Stimulated activated naive CD8-positive, alpha-beta T cell treated with anti-CD3 and anti-CD28 coated beads, Interleukin-15, Interleukin-2, amounts not matched to agents 100 ng/mL and 50 ng/mL, for 24 hours (primary cell): ENCODE measurements around the gene KCNC2.

Source experiments
- H3K27ac Mint-ChIP-seq: one replicate; pipeline ENCODE4 v1.8.0; 2021; ENCODE audit warnings: mild to moderate bottlenecking, mixed read lengths
- H3K27me3 Mint-ChIP-seq: one replicate; pipeline ENCODE4 v1.8.0; 2021; ENCODE audit warnings: mixed read lengths
- H3K36me3 Mint-ChIP-seq: one replicate; pipeline ENCODE4 v1.8.0; 2021; ENCODE audit warnings: low read depth, mixed read lengths
- H3K4me1 Mint-ChIP-seq: one replicate; pipeline ENCODE4 v1.8.0; 2021; ENCODE audit warnings: low read depth, mixed read lengths
- H3K4me3 Mint-ChIP-seq: one replicate; pipeline ENCODE4 v1.8.0; 2021; ENCODE audit warnings: mild to moderate bottlenecking, mixed read lengths
- H3K9me3 Mint-ChIP-seq: one replicate; pipeline ENCODE4 v1.8.0; 2021; ENCODE audit warnings: mixed read lengths

Gene KCNC2

GRCh38 chr12:75121036-75121705 is 88.5 kb downstream of the KCNC2 start:
- Mint-ChIP-seq H3K27ac (no peak overlapping the region), H3K4me3 (no peak overlapping the region), H3K4me1 (no peaks in the 10 kb centered on the region), H3K36me3 (no peaks in the 10 kb centered on the region), H3K27me3 (no peaks in the 10 kb centered on the region), H3K9me3 (no peaks in the 10 kb centered on the region)

- Mint-ChIP-seq H3K4me1 (no peaks in the 10 kb centered on the region), H3K4me3 (no peak overlapping the region), H3K36me3 (no peaks in the 10 kb centered on the region), H3K27me3 (no peaks in the 10 kb centered on the region), H3K27ac (no peak overlapping the region), H3K9me3 (no peaks in the 10 kb centered on the region)
Measured at GRCh38 chr12:75120311-75120711, 89.3 kb downstream of the KCNC2 start.

GRCh38 chr12:75116646-75117198 is 92.9 kb downstream of the KCNC2 start:
- H3K27me3 Mint-ChIP-seq: no peaks in the 10 kb centered on the region
- no peaks in the 10 kb centered on the region for H3K4me1 Mint-ChIP-seq
- H3K27ac Mint-ChIP-seq: no peak overlapping the region
- no peaks in the 10 kb centered on the region for H3K9me3 Mint-ChIP-seq
- H3K36me3 Mint-ChIP-seq: no peaks in the 10 kb centered on the region
- H3K4me3 Mint-ChIP-seq: no peak overlapping the region

- Mint-ChIP-seq H3K4me3 (no peak overlapping the region), H3K9me3 (no peaks in the 10 kb centered on the region), H3K27me3 (no peaks in the 10 kb centered on the region), H3K4me1 (no peaks in the 10 kb centered on the region), H3K36me3 (no peaks in the 10 kb centered on the region), H3K27ac (no peak overlapping the region)
Measured at GRCh38 chr12:75115748-75116147, 93.9 kb downstream of the KCNC2 start.

- Mint-ChIP-seq H3K36me3 (no peaks in the 10 kb centered on the region), H3K4me1 (no peaks in the 10 kb centered on the region), H3K4me3 (no peak overlapping the region), H3K27me3 (no peaks in the 10 kb centered on the region), H3K27ac (no peak overlapping the region), H3K9me3 (no peaks in the 10 kb centered on the region)
Measured at GRCh38 chr12:75103822-75104221, 105.8 kb downstream of the KCNC2 start.

GRCh38 chr12:75101781-75102180 is 107.9 kb downstream of the KCNC2 start:
- Mint-ChIP-seq H3K27ac (no peak overlapping the region), H3K36me3 (no peaks in the 10 kb centered on the region), H3K4me1 (no peaks in the 10 kb centered on the region), H3K27me3 (no peaks in the 10 kb centered on the region), H3K4me3 (no peak overlapping the region), H3K9me3 (no peaks in the 10 kb centered on the region)

- H3K36me3 Mint-ChIP-seq: no peaks in the 10 kb centered on the region
- H3K27ac Mint-ChIP-seq: no peak overlapping the region
- H3K4me3 Mint-ChIP-seq: no peak overlapping the region
- no peaks in the 10 kb centered on the region for H3K9me3 Mint-ChIP-seq
- no peaks in the 10 kb centered on the region for H3K27me3 Mint-ChIP-seq
- H3K4me1 Mint-ChIP-seq: no peaks in the 10 kb centered on the region
Measured at GRCh38 chr12:75099210-75099609, 110.4 kb downstream of the KCNC2 start.

- H3K36me3 Mint-ChIP-seq: no peaks in the 10 kb centered on the region
- no peaks in the 10 kb centered on the region for H3K4me1 Mint-ChIP-seq
- H3K27ac Mint-ChIP-seq: no peak overlapping the region
- no peaks in the 10 kb centered on the region for H3K9me3 Mint-ChIP-seq
- no peak overlapping the region for H3K4me3 Mint-ChIP-seq
- no peaks in the 10 kb centered on the region for H3K27me3 Mint-ChIP-seq
Measured at GRCh38 chr12:75097003-75097402, 112.6 kb downstream of the KCNC2 start.

GRCh38 chr12:75087654-75088053 is 122.0 kb downstream of the KCNC2 start:
- Mint-ChIP-seq H3K4me3 (no peak overlapping the region), H3K9me3 (no peaks in the 10 kb centered on the region), H3K27ac (no peak overlapping the region), H3K36me3 (no peaks in the 10 kb centered on the region), H3K4me1 (no peaks in the 10 kb centered on the region), H3K27me3 (no peaks in the 10 kb centered on the region)

GRCh38 chr12:75086091-75087038 is 123.3 kb downstream of the KCNC2 start:
- Mint-ChIP-seq H3K4me1 (no peaks in the 10 kb centered on the region), H3K36me3 (no peaks in the 10 kb centered on the region), H3K9me3 (no peaks in the 10 kb centered on the region), H3K27ac (no peak overlapping the region), H3K4me3 (no peak overlapping the region), H3K27me3 (no peaks in the 10 kb centered on the region)

GRCh38 chr12:75081305-75081704 is 128.3 kb downstream of the KCNC2 start:
- Mint-ChIP-seq H3K27me3 (no peaks in the 10 kb centered on the region), H3K36me3 (no peaks in the 10 kb centered on the region), H3K27ac (no peak overlapping the region), H3K9me3 (no peaks in the 10 kb centered on the region), H3K4me3 (no peak overlapping the region), H3K4me1 (no peaks in the 10 kb centered on the region)

- no peaks in the 10 kb centered on the region for H3K4me1 Mint-ChIP-seq
- no peaks in the 10 kb centered on the region for H3K36me3 Mint-ChIP-seq
- H3K27ac Mint-ChIP-seq: no peak overlapping the region
- H3K27me3 Mint-ChIP-seq: no peaks in the 10 kb centered on the region
- no peak overlapping the region for H3K4me3 Mint-ChIP-seq
- H3K9me3 Mint-ChIP-seq: no peaks in the 10 kb centered on the region
Measured at GRCh38 chr12:75080582-75080981, 129.1 kb downstream of the KCNC2 start.

GRCh38 chr12:75065482-75065881 is 144.2 kb downstream of the KCNC2 start:
- Mint-ChIP-seq H3K36me3 (no peaks in the 10 kb centered on the region), H3K4me3 (no peak overlapping the region), H3K27me3 (no peaks in the 10 kb centered on the region), H3K27ac (no peak overlapping the region), H3K9me3 (no peaks in the 10 kb centered on the region), H3K4me1 (no peaks in the 10 kb centered on the region)

- no peaks in the 10 kb centered on the region for H3K36me3 Mint-ChIP-seq
- H3K4me1 Mint-ChIP-seq: no peaks in the 10 kb centered on the region
- H3K9me3 Mint-ChIP-seq: no peaks in the 10 kb centered on the region
- no peaks in the 10 kb centered on the region for H3K27me3 Mint-ChIP-seq
- H3K4me3 Mint-ChIP-seq: no peak overlapping the region
- no peak overlapping the region for H3K27ac Mint-ChIP-seq
Measured at GRCh38 chr12:75062691-75063090, 146.9 kb downstream of the KCNC2 start.

GRCh38 chr12:75058228-75058627 is 151.4 kb downstream of the KCNC2 start:
- Mint-ChIP-seq H3K4me3 (no peak overlapping the region), H3K27ac (no peak overlapping the region), H3K27me3 (no peaks in the 10 kb centered on the region), H3K36me3 (no peaks in the 10 kb centered on the region), H3K4me1 (no peaks in the 10 kb centered on the region), H3K9me3 (no peaks in the 10 kb centered on the region)
